ENCODE results near the gene GABRG1. TPM values are rescaled to one million over a fixed set of nuclear protein-coding genes. Genes with fewer than 3 reads are reported as not detected.

Gene GABRG1
- total RNA-seq, result not detected
- 0.04 TPM for polyA plus RNA-seq (ENCODE audit: insufficient read depth, low read depth, low replicate concordance)
- long read RNA-seq, donor 1, result 0 reads
- long read RNA-seq, donor 2, result 0 reads
- long read RNA-seq, donor 3, result 0 reads
- long read RNA-seq, donor 4, result 0 reads
- long read RNA-seq, donor 5, result 0 reads
- long read RNA-seq, donor 6, result 0 reads
- long read RNA-seq, donor 7, result 0 reads
- long read RNA-seq, donor 8, result 0 reads
- long read RNA-seq, donor 9, result 0 reads
- long read RNA-seq, donor 10, full-length matches to known transcripts, result 1 of 1 reads
- long read RNA-seq, donor 10, partial matches to known transcripts, result 0 of 1 reads
- long read RNA-seq, donor 10, other reads (novel, unspliced or antisense), result 0 of 1 reads

GRCh38 chr4:46123913-46124755 lies at the start of gene GABRG1:
TSS of gene GABRG1 (minus strand) at chr4:46124054. CDS start at chr4:46123913, 141 bp downstream.
- Histone ChIP-seq H3K36me3 (ENCODE audit: control insufficient read depth in 2 of 3, insufficient read depth in 3 of 3, low read length in 3 of 3) (no peaks in the 10 kb centered on the region), H3K9me3 (ENCODE audit: control insufficient read depth in 2 of 3, insufficient read depth in 1 of 3, low read length in 3 of 3) (no peaks in the 10 kb centered on the region), H3K27ac (ENCODE audit: low read depth in 2 of 2, low read length in 2 of 2) (no peak within 1 kb of the TSS), H3K4me3 (ENCODE audit: low read length in 3 of 3) (no peak within 1 kb of the TSS), H3K9ac (ENCODE audit: low read length in 3 of 3) (no peak within 1 kb of the TSS), H3K4me1 (ENCODE audit: control insufficient read depth in 2 of 3, insufficient read depth in 2 of 3, low read depth in 1 of 3, low read length in 3 of 3) (no peaks in the 10 kb centered on the region), H3K27me3 (ENCODE audit: control insufficient read depth, insufficient read depth, low read length) (no peaks in the 10 kb centered on the region)
- intact Hi-C loops (cut with DNase I), result no loop called here
- FAIRE-seq, result no peak
- DNase-seq, result peak in 4 of 5 donors; percentile 5 to 19 (median 14)
- no peak for TF ChIP-seq CTCF (IDR thresholded peaks at IDR 0.05; ENCODE audit: borderline replicate concordance, extremely low read depth, insufficient read depth)

- Histone ChIP-seq H3K4me3 (ENCODE audit: low read length in 3 of 3) (no peak overlapping the region), H3K4me1 (ENCODE audit: control insufficient read depth in 2 of 3, insufficient read depth in 2 of 3, low read depth in 1 of 3, low read length in 3 of 3) (no peaks in the 10 kb centered on the region), H3K36me3 (ENCODE audit: control insufficient read depth in 2 of 3, insufficient read depth in 3 of 3, low read length in 3 of 3) (no peaks in the 10 kb centered on the region), H3K27me3 (ENCODE audit: control insufficient read depth, insufficient read depth, low read length) (no peaks in the 10 kb centered on the region), H3K27ac (ENCODE audit: low read depth in 2 of 2, low read length in 2 of 2) (no peak overlapping the region), H3K9ac (ENCODE audit: low read length in 3 of 3) (no peak overlapping the region), H3K9me3 (ENCODE audit: control insufficient read depth in 2 of 3, insufficient read depth in 1 of 3, low read length in 3 of 3) (peaks cover 0 to 4% (median 0%) of the 10 kb centered on the region in 3 donors)
- FAIRE-seq (no peak), DNase-seq (peak in 1 of 5 donors; percentile 1)
- intact Hi-C loops (cut with DNase I), result no loop called here
- TF ChIP-seq CTCF (IDR thresholded peaks at IDR 0.05; ENCODE audit: borderline replicate concordance, extremely low read depth, insufficient read depth), result no peak
These were observed 23.1 kb upstream of the GABRG1 start for GRCh38 chr4:46146993-46147392.

- no peak for TF ChIP-seq CTCF (IDR thresholded peaks at IDR 0.05; ENCODE audit: borderline replicate concordance, extremely low read depth, insufficient read depth)
- H3K9me3 ChIP-seq (ENCODE audit: control insufficient read depth in 2 of 3, insufficient read depth in 1 of 3, low read length in 3 of 3), result no peaks in the 10 kb centered on the region
- no peak for FAIRE-seq
These were observed 7.7 kb upstream of the GABRG1 start for GRCh38 chr4:46131498-46132057.

More at GRCh38 chr4:46131498-46132057, 7.7 kb upstream of the GABRG1 start:
- no peak for DNase-seq
- Histone ChIP-seq H3K27ac (ENCODE audit: low read depth in 2 of 2, low read length in 2 of 2) (no peak overlapping the region), H3K4me1 (ENCODE audit: control insufficient read depth in 2 of 3, insufficient read depth in 2 of 3, low read depth in 1 of 3, low read length in 3 of 3) (no peaks in the 10 kb centered on the region), H3K36me3 (ENCODE audit: control insufficient read depth in 2 of 3, insufficient read depth in 3 of 3, low read length in 3 of 3) (no peaks in the 10 kb centered on the region), H3K4me3 (ENCODE audit: low read length in 3 of 3) (no peak overlapping the region), H3K27me3 (ENCODE audit: control insufficient read depth, insufficient read depth, low read length) (no peaks in the 10 kb centered on the region), H3K9ac (ENCODE audit: low read length in 3 of 3) (no peak overlapping the region)
- intact Hi-C loops (cut with DNase I), result no loop called here
